Measurements from ENCODE around the gene SHLD3.
"Not testable (repeated sequence)": the region's sequence is repeated elsewhere in the genome, so short reads cannot be mapped to it uniquely, and the experiment has no call there.

Gene SHLD3

DNA sequence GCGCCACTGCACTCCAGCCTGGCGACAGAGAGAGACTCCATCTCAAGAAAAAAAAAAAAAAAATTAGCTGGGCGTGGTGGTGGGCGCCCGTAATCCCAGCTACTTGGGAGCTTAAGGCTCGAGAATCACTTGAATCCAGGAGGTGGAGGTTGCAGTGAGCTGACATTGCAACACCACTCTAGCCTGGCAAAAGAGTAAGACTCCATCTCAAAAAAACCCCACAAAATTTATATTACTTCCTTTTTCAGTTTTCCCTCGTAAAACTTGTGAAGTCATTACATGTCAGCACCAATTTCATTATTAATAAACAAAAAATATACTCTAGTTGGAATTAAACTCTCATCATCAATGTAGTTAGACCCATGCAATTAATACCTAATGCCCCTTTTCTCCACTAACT, 43.9 kb downstream of the SHLD3 start:
- intact Hi-C loops (cut with DNase I) = no loop called here
- DNase-seq = no peak

DNA sequence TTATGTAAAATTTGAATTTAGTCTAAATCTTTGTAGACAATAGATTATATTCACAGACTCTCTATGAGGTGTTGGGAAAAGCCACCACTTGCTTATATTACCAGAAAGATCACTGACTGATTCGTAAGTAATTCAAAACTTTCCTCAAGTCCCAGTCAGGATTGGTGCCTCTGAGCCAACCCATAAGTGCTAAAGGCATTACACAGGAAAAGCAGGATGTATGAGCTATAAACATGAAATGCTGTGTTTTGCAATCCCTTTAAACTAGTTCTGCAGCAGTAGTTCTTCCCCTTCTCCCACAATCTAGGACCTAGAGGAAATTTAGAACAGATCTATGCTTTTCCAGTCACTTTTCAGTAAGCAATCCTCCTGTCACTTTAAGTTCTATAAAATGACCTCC, 48.0 kb downstream of the SHLD3 start:
- intact Hi-C loops (cut with DNase I) = no loop called here
- no peak for DNase-seq

- DNase-seq = no peak
- intact Hi-C loops (cut with DNase I) = no loop called here
Measured at GRCh38 chr5:65674749-65675148, 49.9 kb downstream of the SHLD3 start.

- DNase-seq; intact Hi-C loops (cut with DNase I): not testable (repeated sequence)
Measured at GRCh38 chr5:65676056-65676455, 51.2 kb downstream of the SHLD3 start.

All from head of caudate nucleus (tissue), 42 donors.